H9 (cell line): ENCODE results near the gene GFI1. TPM values are rescaled to one million over a fixed set of nuclear protein-coding genes. Genes with fewer than 3 reads are reported as not detected.

ENCODE experiments used
- DNase-seq: peaks from one replicate; pipeline ENCODE4 v3.0.0-alpha.2; 2017
- H2AFZ ChIP-seq: one replicate; pipeline ENCODE4 v1.6.1; 2013; ENCODE audit warnings: mild to moderate bottlenecking, low read length, control low read depth, moderate library complexity
- H2AK5ac ChIP-seq: 2 replicates; pipeline ENCODE4 v1.6.1; 2013; ENCODE audit warnings: low read length, control low read depth, mixed read lengths; ENCODE audit not compliant: insufficient read length
- H2BK120ac ChIP-seq: one replicate; pipeline ENCODE4 v1.6.1; 2013; ENCODE audit warnings: low read depth, mild to moderate bottlenecking, low read length, control low read depth, inconsistent platforms; ENCODE audit not compliant: poor library complexity, severe bottlenecking
- H2BK12ac ChIP-seq: 2 replicates; pipeline ENCODE4 v1.6.1; 2013; ENCODE audit warnings: low read length, control low read depth, mixed read lengths, low read depth; ENCODE audit not compliant: insufficient read length
- H2BK15ac ChIP-seq: 2 replicates; pipeline ENCODE4 v1.6.1; 2013; ENCODE audit warnings: low read depth, low read length, control low read depth
- H2BK20ac ChIP-seq: one replicate; pipeline ENCODE4 v1.6.1; 2013; ENCODE audit warnings: low read depth, mild to moderate bottlenecking, low read length, control low read depth, inconsistent platforms; ENCODE audit not compliant: poor library complexity, severe bottlenecking
- H2BK5ac ChIP-seq: 2 replicates; pipeline ENCODE4 v1.6.1; 2013; ENCODE audit warnings: low read length, control low read depth, mixed read lengths; ENCODE audit not compliant: insufficient read length
- H3K14ac ChIP-seq: 2 replicates; pipeline ENCODE4 v1.6.1; 2013; ENCODE audit warnings: low read length, control low read depth; ENCODE audit not compliant: insufficient read depth
- H3K18ac ChIP-seq: 2 replicates; pipeline ENCODE4 v1.6.1; 2013; ENCODE audit warnings: low read depth, mild to moderate bottlenecking, mixed read lengths, low read length, control low read depth; ENCODE audit not compliant: insufficient read length
- H3K23ac ChIP-seq: 2 replicates; pipeline ENCODE4 v1.6.1; 2013; ENCODE audit warnings: low read length, control low read depth, mixed read lengths, low read depth; ENCODE audit not compliant: insufficient read length
- H3K23me2 ChIP-seq: 2 replicates; pipeline ENCODE4 v1.6.1; 2013; ENCODE audit warnings: low read depth, mild to moderate bottlenecking, mixed read lengths, low read length, control low read depth; ENCODE audit not compliant: insufficient read length, poor library complexity, severe bottlenecking
- H3K27ac ChIP-seq: 2 replicates; pipeline ENCODE4 v1.5.1; 2013; ENCODE audit warnings: low read length, control low read depth, mixed read lengths, low read depth; ENCODE audit not compliant: insufficient read length
- H3K27me3 ChIP-seq: 2 replicates; pipeline ENCODE4 v1.6.1; 2013; ENCODE audit warnings: low read length, control low read depth, inconsistent platforms; ENCODE audit not compliant: insufficient read depth
- H3K4ac ChIP-seq: 2 replicates; pipeline ENCODE4 v1.6.1; 2013; ENCODE audit warnings: low read depth, mild to moderate bottlenecking, control low read depth, inconsistent platforms, low read length, moderate library complexity
- H3K4me1 ChIP-seq: 2 replicates; pipeline ENCODE4 v1.6.1; 2013; ENCODE audit warnings: low read length, control low read depth, inconsistent platforms; ENCODE audit not compliant: insufficient read depth
- H3K4me2 ChIP-seq: 2 replicates; pipeline ENCODE4 v1.6.1; 2013; ENCODE audit warnings: low read length, control low read depth, mixed read lengths; ENCODE audit not compliant: insufficient read length, insufficient read depth
- H3K56ac ChIP-seq: 2 replicates; pipeline ENCODE4 v1.6.1; 2013; ENCODE audit warnings: low read depth, mild to moderate bottlenecking, mixed read lengths, low read length, control low read depth; ENCODE audit not compliant: insufficient read length
- H3K79me1 ChIP-seq: 2 replicates; pipeline ENCODE4 v1.6.1; 2013; ENCODE audit warnings: low read depth, mild to moderate bottlenecking, moderate library complexity, low read length, control low read depth, inconsistent platforms; ENCODE audit not compliant: insufficient read depth, poor library complexity, severe bottlenecking
- H3K79me2 ChIP-seq: 2 replicates; pipeline ENCODE4 v1.6.1; 2013; ENCODE audit warnings: low read length, control low read depth, inconsistent platforms; ENCODE audit not compliant: insufficient read depth
- H3K9ac ChIP-seq: 2 replicates; pipeline ENCODE4 v1.6.1; 2013; ENCODE audit warnings: low read length, control low read depth, mixed read lengths; ENCODE audit not compliant: insufficient read length; ENCODE audit errors: extremely low read depth
- H3K9me3 ChIP-seq: one replicate; pipeline ENCODE4 v1.6.1; 2013; ENCODE audit warnings: low read depth, low read length, inconsistent platforms; ENCODE audit not compliant: control insufficient read depth
- H3T11ph ChIP-seq: one replicate; pipeline ENCODE4 v1.6.1; 2013; ENCODE audit warnings: mild to moderate bottlenecking, low read length, control low read depth, inconsistent platforms
- H4K20me1 ChIP-seq: one replicate; pipeline ENCODE4 v1.6.1; 2013; ENCODE audit not compliant: control insufficient read depth, insufficient read length, insufficient read depth
- H4K5ac ChIP-seq: 2 replicates; pipeline ENCODE4 v1.6.1; 2013; ENCODE audit warnings: low read depth, mild to moderate bottlenecking, mixed read lengths, low read length, control low read depth; ENCODE audit not compliant: insufficient read length
- H4K8ac ChIP-seq: replicated peaks from 2 replicates; pipeline ENCODE4 v1.6.1; 2013; ENCODE audit warnings: low read length, control low read depth, mixed read lengths, low read depth; ENCODE audit not compliant: insufficient read length
- H4K91ac ChIP-seq: 2 replicates; pipeline ENCODE4 v1.6.1; 2013; ENCODE audit warnings: low read depth, mild to moderate bottlenecking, moderate library complexity, mixed read lengths, low read length, control low read depth; ENCODE audit not compliant: insufficient read length
- H3K27ac Mint-ChIP-seq, 3 experiments: 2 replicates in 2 of 3; 3 replicates in 1 of 3; pipeline ENCODE4 v1.8.0; 2020 to 2021; ENCODE audit warnings: mixed read lengths in 3 of 3, mild to moderate bottlenecking in 1 of 3, moderate library complexity in 1 of 3
- H3K27me3 Mint-ChIP-seq: 2 replicates; pipeline ENCODE4 v1.8.0; 2021; ENCODE audit warnings: low read depth, mild to moderate bottlenecking, moderate library complexity, mixed read lengths
- H3K36me3 Mint-ChIP-seq, 3 experiments: 2 replicates in 2 of 3; 3 replicates in 1 of 3; pipeline ENCODE4 v1.8.0; 2020 to 2021; ENCODE audit warnings: low read depth in 3 of 3, mixed read lengths in 3 of 3; ENCODE audit not compliant: insufficient read depth in 1 of 3
- H3K4me1 Mint-ChIP-seq, 2 experiments: 2 replicates each; pipeline ENCODE4 v1.8.0; 2020; ENCODE audit warnings: mixed read lengths in 2 of 2
- H3K4me3 Mint-ChIP-seq, 2 experiments: 2 replicates in 1 of 2; 3 replicates in 1 of 2; pipeline ENCODE4 v1.8.0; 2020 to 2021; ENCODE audit warnings: mild to moderate bottlenecking in 2 of 2, mixed read lengths in 2 of 2, moderate library complexity in 1 of 2
- H3K9me3 Mint-ChIP-seq, 2 experiments: 2 replicates in 1 of 2; 3 replicates in 1 of 2; pipeline ENCODE4 v1.8.0; 2020; ENCODE audit warnings: mild to moderate bottlenecking in 2 of 2, mixed read lengths in 2 of 2, moderate library complexity in 1 of 2
- WGBS: extraction: QIAGEN DNeasy Blood & Tissue Kit; methylation state at CpG from one replicate; pipeline ENCODE4 v1.1.7; 2013; ENCODE audit warnings: missing lambda C conversion rate, low lambda C conversion rate, mixed read lengths; ENCODE audit not compliant: insufficient read length; ENCODE audit errors: extremely low coverage; 5-methylcytosine and 5-hydroxymethylcytosine counted together
- total RNA-seq: library from RNA; stranded (reverse); gene quantifications from 2 replicates; pipeline ENCODE4 v1.2.1, GENCODE V29; 2021
- TF ChIP-seq, protein P1 (sequence below): fragments of 200-600 bp; sonication (generic); conservative IDR thresholded peaks from 3 replicates; pipeline ENCODE4 v1.8.0; 2021; ENCODE audit warnings: antibody characterized with exemption, mild to moderate bottlenecking

The GFI1 gene
- total RNA-seq, 1 experiment from 2014 or later, result 0.11 TPM

DNA sequence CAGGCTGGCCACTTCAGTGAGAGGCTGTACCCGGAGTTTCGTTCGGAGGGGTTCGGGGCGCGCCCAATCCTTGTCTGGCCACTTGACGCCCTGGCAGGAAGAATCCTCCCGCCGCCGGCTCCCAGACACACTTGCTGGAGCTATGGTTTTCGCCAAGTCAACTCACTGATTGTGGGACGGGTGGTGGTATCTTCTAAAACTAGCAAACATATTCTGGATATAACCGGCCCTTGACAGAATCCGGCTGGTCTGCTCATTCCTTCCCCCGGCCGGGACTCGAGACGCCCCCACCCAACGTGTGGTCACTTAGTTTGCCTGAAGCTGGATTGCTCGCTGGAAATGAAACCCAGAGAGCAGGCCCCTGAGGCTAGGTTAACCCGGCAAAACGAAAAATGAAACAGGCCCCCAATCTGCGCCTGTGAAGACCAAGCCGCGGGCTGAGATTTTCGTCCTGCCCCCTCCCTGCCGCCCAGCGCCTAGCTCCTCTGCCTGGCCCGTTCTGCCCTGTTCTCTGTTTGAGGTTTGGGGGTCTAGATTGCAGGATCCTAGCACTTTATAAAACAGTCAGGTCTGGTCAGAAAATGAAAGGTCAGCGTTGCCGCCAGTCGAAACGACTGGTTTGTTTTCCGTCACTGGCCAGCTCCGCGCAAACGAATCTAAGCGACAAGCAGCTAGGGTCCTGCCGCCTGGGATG lies 4.6 kb downstream of the GFI1 start:
- no peaks in the 10 kb centered on the region for H3K4me1 ChIP-seq
- DNase-seq, result peak; percentile 32
- H3K36me3 Mint-ChIP-seq, result peaks cover 0 to 4% (median 0%) of the 10 kb centered on the region in 3 experiments; a peak in 2 of 7 replicates
- no peak overlapping the region for H3K18ac ChIP-seq
- no peak overlapping the region for H3K27ac ChIP-seq
- H2AK5ac ChIP-seq, result no peak overlapping the region
- no peak overlapping the region for H3K56ac ChIP-seq
- no peak overlapping the region for H3T11ph ChIP-seq
- no peak overlapping the region for H2BK15ac ChIP-seq
- peak overlapping the region; percentile 74 for H3K4me2 ChIP-seq
- H3K27me3 ChIP-seq, result peaks cover 86% of the 10 kb centered on the region
- H4K20me1 ChIP-seq, result no peaks in the 10 kb centered on the region
- no peak overlapping the region for H3K27ac Mint-ChIP-seq
- no peak overlapping the region for H4K5ac ChIP-seq
- TF ChIP-seq, protein P1, sequence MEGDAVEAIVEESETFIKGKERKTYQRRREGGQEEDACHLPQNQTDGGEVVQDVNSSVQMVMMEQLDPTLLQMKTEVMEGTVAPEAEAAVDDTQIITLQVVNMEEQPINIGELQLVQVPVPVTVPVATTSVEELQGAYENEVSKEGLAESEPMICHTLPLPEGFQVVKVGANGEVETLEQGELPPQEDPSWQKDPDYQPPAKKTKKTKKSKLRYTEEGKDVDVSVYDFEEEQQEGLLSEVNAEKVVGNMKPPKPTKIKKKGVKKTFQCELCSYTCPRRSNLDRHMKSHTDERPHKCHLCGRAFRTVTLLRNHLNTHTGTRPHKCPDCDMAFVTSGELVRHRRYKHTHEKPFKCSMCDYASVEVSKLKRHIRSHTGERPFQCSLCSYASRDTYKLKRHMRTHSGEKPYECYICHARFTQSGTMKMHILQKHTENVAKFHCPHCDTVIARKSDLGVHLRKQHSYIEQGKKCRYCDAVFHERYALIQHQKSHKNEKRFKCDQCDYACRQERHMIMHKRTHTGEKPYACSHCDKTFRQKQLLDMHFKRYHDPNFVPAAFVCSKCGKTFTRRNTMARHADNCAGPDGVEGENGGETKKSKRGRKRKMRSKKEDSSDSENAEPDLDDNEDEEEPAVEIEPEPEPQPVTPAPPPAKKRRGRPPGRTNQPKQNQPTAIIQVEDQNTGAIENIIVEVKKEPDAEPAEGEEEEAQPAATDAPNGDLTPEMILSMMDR, result no peak
- H3K9ac ChIP-seq, result no peak overlapping the region
- H3K79me1 ChIP-seq, result no peaks in the 10 kb centered on the region
- H3K23me2 ChIP-seq, result peaks cover 43% of the 10 kb centered on the region
- no peak overlapping the region for H4K8ac ChIP-seq
- H3K4ac ChIP-seq, result no peak overlapping the region
- peak overlapping the region; percentile 46 to 83; a peak in 4 of 5 replicates for H3K4me3 Mint-ChIP-seq
- H3K14ac ChIP-seq, result no peak overlapping the region
- H3K79me2 ChIP-seq, result no peaks in the 10 kb centered on the region
- H3K23ac ChIP-seq, result no peak overlapping the region
- peaks cover 5 to 14% of the 10 kb centered on the region in 2 experiments for H3K9me3 Mint-ChIP-seq
- H3K27me3 Mint-ChIP-seq, result peaks cover 98% of the 10 kb centered on the region
- no peak overlapping the region for H2BK120ac ChIP-seq
- H3K9me3 ChIP-seq, result no peaks in the 10 kb centered on the region
- H2BK12ac ChIP-seq, result no peak overlapping the region
- H2BK5ac ChIP-seq, result no peak overlapping the region
- no CpG with 5 or more reads among the region's 39 CpGs for WGBS
- H4K91ac ChIP-seq, result no peak overlapping the region
- no peak overlapping the region for H2AFZ ChIP-seq
- peaks cover 34 to 46% of the 10 kb centered on the region in 2 experiments for H3K4me1 Mint-ChIP-seq
- no peak overlapping the region for H2BK20ac ChIP-seq
